Panc1 (cell line): ENCODE data around the gene ZBED4. TPM values are rescaled to one million over a fixed set of nuclear protein-coding genes. Genes with fewer than 3 reads are reported as not detected.

Experiments used
- ATAC-seq: fragments of 200-7000 bp; cut with Tn5 transposase; 2 replicates; pipeline ENCODE4 v1.9.1; 2020; ENCODE audit warnings: mild to moderate bottlenecking, moderate library complexity
- BruUV-seq: library from RNA; stranded (reverse); fragments of 400-500 nt; replicated peaks from 2 replicates; lab custom pipeline; 2021; lab: Mats Ljungman, UMichigan
- CTCF ChIA-PET: fragments of 300-600 bp; sonication (Branson Sonifier 250); formaldehyde crosslinking; loops from one replicate; lab custom pipeline; 2022; ENCODE audit warnings: antibody characterized with exemption; lab: Charles Lee
- POLR2A ChIA-PET: fragments of 300-600 bp; sonication (Branson Sonifier 250); formaldehyde crosslinking; loops from one replicate; lab custom pipeline; 2022; ENCODE audit warnings: antibody characterized with exemption; lab: Charles Lee
- DNase-seq: peaks from one replicate; pipeline ENCODE4 v3.0.0-alpha.2; 2010; ENCODE audit warnings: low read depth, low spot score
- H3K27ac ChIP-seq: 2 replicates; pipeline ENCODE4 v1.5.1; 2011; ENCODE audit warnings: mild to moderate bottlenecking, low read length, inconsistent platforms
- H3K27me3 ChIP-seq: fragments of 200-500 bp; sonication (Bioruptor generic); 2 replicates; pipeline ENCODE4 v1.6.0; 2014; ENCODE audit warnings: low read length, inconsistent platforms; ENCODE audit not compliant: control insufficient read depth, insufficient read depth
- H3K36me3 ChIP-seq: fragments of 200-500 bp; sonication (Bioruptor generic); 2 replicates; pipeline ENCODE4 v1.5.1; 2014; ENCODE audit warnings: inconsistent platforms, mild to moderate bottlenecking, low read length, moderate library complexity; ENCODE audit not compliant: control insufficient read depth, insufficient read depth
- H3K4me1 ChIP-seq: 2 replicates; pipeline ENCODE4 v1.5.1; 2011; ENCODE audit warnings: inconsistent platforms, mild to moderate bottlenecking, low read length, moderate library complexity; ENCODE audit not compliant: control insufficient read depth, insufficient read depth
- H3K4me3 ChIP-seq, 2 experiments: 2 replicates each; pipeline ENCODE4 v1.5.1; 2011 to 2012; ENCODE audit warnings: low read depth in 2 of 2, low read length in 2 of 2, mild to moderate bottlenecking in 2 of 2, inconsistent platforms in 1 of 2, moderate library complexity in 1 of 2
- H3K9me3 ChIP-seq: fragments of 200-500 bp; sonication (Bioruptor generic); 2 replicates; pipeline ENCODE4 v1.5.1; 2014; ENCODE audit warnings: low read depth, mild to moderate bottlenecking, inconsistent platforms, low read length, moderate library complexity; ENCODE audit not compliant: control insufficient read depth, insufficient read depth
- POLR2AphosphoS5 ChIP-seq: IDR thresholded peaks from 2 replicates; pipeline ENCODE4 v1.6.1; 2012; ENCODE audit warnings: mild to moderate bottlenecking, low read depth, low read length, moderate library complexity
- SIN3A ChIP-seq: IDR thresholded peaks from 2 replicates; pipeline ENCODE4 v1.6.1; 2012; ENCODE audit warnings: low read depth, mild to moderate bottlenecking, low read length, moderate library complexity, borderline replicate concordance; ENCODE audit not compliant: insufficient read depth
- TCF7L2 ChIP-seq: IDR thresholded peaks from 2 replicates; pipeline ENCODE4 v1.6.1; 2011; ENCODE audit warnings: mild to moderate bottlenecking, low read depth, low read length, inconsistent platforms
- in situ Hi-C: cut with HindIII; loops from 2 replicates; pipeline ENCODE4 v1.10.0; 2016; ENCODE audit warnings: low sequenced_read_pairs, low pct_unique_long_range_greater_than_20kb
- intact Hi-C: fragments of 100-400 bp; cut with micrococcal nuclease; formaldehyde crosslinking; loops from one replicate; pipeline ENCODE4 v1.10.0; 2022; ENCODE audit not compliant: unreplicated experiment
- total RNA-seq: library from RNA; stranded (reverse); gene quantifications from one replicate; pipeline ENCODE4 v1.2.1, GENCODE V29; 2021; ENCODE audit not compliant: unreplicated experiment
- TF ChIP-seq, protein P1 (sequence below), 2 experiments: IDR thresholded peaks; 2 replicates each; pipeline ENCODE4 v1.6.1; 2011 to 2012; ENCODE audit warnings: low read depth in 2 of 2, control low read depth in 1 of 2, low read length in 1 of 2, mild to moderate bottlenecking in 1 of 2, moderate library complexity in 1 of 2; ENCODE audit not compliant: insufficient read depth in 1 of 2
- TF ChIP-seq, protein P2 (sequence below): fragments of 450-650 bp; IDR thresholded peaks from 2 replicates; pipeline ENCODE4 v1.5.1; 2017; ENCODE audit warnings: mild to moderate bottlenecking

ZBED4 gene
- total RNA-seq, 1 experiment from 2014 or later = 17.3 TPM

DNA sequence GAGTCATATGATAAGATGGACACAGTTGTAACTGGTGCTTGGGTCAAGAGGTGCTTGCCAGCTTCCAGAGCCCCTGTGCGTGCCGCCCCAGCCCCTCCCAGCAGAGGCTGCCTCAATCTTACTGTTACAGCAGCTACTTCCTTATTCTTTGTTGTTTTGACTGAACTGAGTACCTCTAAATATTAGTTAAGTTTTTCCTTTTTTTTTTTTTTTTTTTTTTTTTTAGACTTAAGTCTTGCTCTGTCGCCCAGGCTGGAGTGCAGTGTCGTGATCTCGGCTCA is 8.8 kb downstream of the ZBED4 start:
- ATAC-seq (no peak), DNase-seq (no peak)
- H3K4me3 ChIP-seq = no peak overlapping the region
- H3K36me3 ChIP-seq = no peaks in the 10 kb centered on the region
- CTCF ChIA-PET = no interaction called here
- H3K9me3 ChIP-seq = peaks cover 8% of the 10 kb centered on the region; the same call in 1 of the 2 replicates
- no TSS peak for BruUV-seq
- POLR2A ChIA-PET = no interaction called here
- TF ChIP-seq TCF7L2 (no peak), SIN3A (no peak), POLR2AphosphoS5 (no peak)
- TF ChIP-seq, protein P1, sequence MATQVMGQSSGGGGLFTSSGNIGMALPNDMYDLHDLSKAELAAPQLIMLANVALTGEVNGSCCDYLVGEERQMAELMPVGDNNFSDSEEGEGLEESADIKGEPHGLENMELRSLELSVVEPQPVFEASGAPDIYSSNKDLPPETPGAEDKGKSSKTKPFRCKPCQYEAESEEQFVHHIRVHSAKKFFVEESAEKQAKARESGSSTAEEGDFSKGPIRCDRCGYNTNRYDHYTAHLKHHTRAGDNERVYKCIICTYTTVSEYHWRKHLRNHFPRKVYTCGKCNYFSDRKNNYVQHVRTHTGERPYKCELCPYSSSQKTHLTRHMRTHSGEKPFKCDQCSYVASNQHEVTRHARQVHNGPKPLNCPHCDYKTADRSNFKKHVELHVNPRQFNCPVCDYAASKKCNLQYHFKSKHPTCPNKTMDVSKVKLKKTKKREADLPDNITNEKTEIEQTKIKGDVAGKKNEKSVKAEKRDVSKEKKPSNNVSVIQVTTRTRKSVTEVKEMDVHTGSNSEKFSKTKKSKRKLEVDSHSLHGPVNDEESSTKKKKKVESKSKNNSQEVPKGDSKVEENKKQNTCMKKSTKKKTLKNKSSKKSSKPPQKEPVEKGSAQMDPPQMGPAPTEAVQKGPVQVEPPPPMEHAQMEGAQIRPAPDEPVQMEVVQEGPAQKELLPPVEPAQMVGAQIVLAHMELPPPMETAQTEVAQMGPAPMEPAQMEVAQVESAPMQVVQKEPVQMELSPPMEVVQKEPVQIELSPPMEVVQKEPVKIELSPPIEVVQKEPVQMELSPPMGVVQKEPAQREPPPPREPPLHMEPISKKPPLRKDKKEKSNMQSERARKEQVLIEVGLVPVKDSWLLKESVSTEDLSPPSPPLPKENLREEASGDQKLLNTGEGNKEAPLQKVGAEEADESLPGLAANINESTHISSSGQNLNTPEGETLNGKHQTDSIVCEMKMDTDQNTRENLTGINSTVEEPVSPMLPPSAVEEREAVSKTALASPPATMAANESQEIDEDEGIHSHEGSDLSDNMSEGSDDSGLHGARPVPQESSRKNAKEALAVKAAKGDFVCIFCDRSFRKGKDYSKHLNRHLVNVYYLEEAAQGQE (IDR thresholded peaks at IDR 0.05; ENCODE audit: insufficient read depth in 1 of 2, low read depth in 2 of 2, low read length in 1 of 2) = no peak
- TF ChIP-seq, protein P2, sequence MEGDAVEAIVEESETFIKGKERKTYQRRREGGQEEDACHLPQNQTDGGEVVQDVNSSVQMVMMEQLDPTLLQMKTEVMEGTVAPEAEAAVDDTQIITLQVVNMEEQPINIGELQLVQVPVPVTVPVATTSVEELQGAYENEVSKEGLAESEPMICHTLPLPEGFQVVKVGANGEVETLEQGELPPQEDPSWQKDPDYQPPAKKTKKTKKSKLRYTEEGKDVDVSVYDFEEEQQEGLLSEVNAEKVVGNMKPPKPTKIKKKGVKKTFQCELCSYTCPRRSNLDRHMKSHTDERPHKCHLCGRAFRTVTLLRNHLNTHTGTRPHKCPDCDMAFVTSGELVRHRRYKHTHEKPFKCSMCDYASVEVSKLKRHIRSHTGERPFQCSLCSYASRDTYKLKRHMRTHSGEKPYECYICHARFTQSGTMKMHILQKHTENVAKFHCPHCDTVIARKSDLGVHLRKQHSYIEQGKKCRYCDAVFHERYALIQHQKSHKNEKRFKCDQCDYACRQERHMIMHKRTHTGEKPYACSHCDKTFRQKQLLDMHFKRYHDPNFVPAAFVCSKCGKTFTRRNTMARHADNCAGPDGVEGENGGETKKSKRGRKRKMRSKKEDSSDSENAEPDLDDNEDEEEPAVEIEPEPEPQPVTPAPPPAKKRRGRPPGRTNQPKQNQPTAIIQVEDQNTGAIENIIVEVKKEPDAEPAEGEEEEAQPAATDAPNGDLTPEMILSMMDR = no peak
- in situ Hi-C loops (no loop called here), intact Hi-C loops (no loop called here)
- H3K27ac ChIP-seq = no peak overlapping the region
- H3K4me1 ChIP-seq = peaks cover 8% of the 10 kb centered on the region
- H3K27me3 ChIP-seq = no peaks in the 10 kb centered on the region

DNA sequence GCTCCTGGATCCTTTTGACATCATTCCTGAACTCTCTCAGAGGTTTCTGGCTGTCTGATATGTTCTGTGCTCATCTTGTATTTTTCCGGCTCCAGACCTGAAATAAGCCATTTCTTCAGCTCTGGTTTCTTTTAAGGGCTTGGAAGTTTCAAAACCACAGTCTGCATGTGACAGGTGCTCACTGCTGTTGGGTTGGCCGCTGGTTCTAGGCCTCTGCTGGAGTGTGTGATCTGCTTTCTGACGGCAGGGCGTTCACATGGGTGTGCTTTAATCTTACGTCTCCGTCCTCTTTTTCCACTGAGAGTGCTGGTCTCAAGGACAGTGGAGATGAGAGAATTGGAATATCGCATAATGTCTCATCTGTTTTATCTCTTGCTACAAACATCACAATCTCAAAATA is 10.3 kb downstream of the ZBED4 start:
- in situ Hi-C loops (no loop called here), intact Hi-C loops (no loop called here)
- ATAC-seq (no peak), DNase-seq (no peak)
- H3K27me3 ChIP-seq = no peaks in the 10 kb centered on the region
- POLR2A ChIA-PET = no interaction called here
- H3K4me3 ChIP-seq = no peak overlapping the region
- CTCF ChIA-PET = no interaction called here
- H3K27ac ChIP-seq = no peak overlapping the region
- peaks cover 7% of the 10 kb centered on the region for H3K4me1 ChIP-seq
- BruUV-seq = no TSS peak
- peaks cover 8% of the 10 kb centered on the region; the same call in 1 of the 2 replicates for H3K9me3 ChIP-seq
- H3K36me3 ChIP-seq = no peaks in the 10 kb centered on the region
- no peak for TF ChIP-seq TCF7L2
- no peak for TF ChIP-seq SIN3A
- no peak for TF ChIP-seq POLR2AphosphoS5
- TF ChIP-seq, protein P1 (IDR thresholded peaks at IDR 0.05; ENCODE audit: insufficient read depth in 1 of 2, low read depth in 2 of 2, low read length in 1 of 2) = no peak
- TF ChIP-seq, protein P2 = no peak
